ENCODE measurements around the gene SLC7A11.

Gene SLC7A11

DNA sequence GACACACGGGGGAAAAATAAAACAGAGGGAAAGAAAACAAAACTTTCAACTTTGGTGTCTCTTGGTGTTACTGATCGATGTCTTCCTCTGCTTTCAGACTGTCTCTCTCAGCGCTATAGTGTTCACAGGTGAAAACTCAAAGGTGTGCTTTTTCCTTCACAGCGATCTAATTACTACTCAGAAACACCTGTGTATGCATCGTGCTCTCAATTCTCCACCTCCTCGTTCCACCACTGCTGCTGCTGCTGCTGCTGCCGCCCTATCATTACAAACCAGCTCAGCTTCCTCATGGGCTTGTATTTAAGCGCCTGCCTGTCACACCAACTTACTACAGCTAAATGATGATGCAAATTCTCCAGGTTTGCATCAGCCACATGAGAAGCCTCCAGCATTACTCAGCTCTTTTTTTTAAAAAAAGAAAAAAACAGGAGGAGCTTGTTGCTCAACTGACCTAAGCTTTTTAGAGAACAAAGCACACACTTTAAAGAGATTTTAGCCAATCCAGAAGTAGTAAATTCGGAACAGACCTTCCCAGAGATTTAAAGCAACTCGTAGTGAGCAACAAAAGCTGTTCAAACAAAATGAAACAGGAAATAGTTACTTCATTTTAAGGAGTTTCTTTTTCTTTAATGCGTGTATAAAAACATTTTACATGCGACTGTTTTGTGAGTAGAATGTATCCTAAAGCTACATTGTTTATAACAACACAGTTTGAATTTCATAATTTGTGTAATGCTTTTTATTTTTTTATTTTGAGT lies at the start of gene SLC7A11:
TSS of gene SLC7A11 (minus strand) at position 274 of the 758 bp plus-strand sequence. CDS start 280 bp downstream, outside the sequence.
- peak; percentile 97 for DNase-seq (ENCODE audit: low read depth)
- peak within 1 kb of the TSS; percentile 55 for H3K4me3 ChIP-seq (ENCODE audit: low read depth, low read length)
- TF ChIP-seq, protein P1, sequence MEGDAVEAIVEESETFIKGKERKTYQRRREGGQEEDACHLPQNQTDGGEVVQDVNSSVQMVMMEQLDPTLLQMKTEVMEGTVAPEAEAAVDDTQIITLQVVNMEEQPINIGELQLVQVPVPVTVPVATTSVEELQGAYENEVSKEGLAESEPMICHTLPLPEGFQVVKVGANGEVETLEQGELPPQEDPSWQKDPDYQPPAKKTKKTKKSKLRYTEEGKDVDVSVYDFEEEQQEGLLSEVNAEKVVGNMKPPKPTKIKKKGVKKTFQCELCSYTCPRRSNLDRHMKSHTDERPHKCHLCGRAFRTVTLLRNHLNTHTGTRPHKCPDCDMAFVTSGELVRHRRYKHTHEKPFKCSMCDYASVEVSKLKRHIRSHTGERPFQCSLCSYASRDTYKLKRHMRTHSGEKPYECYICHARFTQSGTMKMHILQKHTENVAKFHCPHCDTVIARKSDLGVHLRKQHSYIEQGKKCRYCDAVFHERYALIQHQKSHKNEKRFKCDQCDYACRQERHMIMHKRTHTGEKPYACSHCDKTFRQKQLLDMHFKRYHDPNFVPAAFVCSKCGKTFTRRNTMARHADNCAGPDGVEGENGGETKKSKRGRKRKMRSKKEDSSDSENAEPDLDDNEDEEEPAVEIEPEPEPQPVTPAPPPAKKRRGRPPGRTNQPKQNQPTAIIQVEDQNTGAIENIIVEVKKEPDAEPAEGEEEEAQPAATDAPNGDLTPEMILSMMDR (IDR thresholded peaks at IDR 0.05; ENCODE audit: insufficient read depth, low read depth, low read length, missing control alignments) = no peak

DNA sequence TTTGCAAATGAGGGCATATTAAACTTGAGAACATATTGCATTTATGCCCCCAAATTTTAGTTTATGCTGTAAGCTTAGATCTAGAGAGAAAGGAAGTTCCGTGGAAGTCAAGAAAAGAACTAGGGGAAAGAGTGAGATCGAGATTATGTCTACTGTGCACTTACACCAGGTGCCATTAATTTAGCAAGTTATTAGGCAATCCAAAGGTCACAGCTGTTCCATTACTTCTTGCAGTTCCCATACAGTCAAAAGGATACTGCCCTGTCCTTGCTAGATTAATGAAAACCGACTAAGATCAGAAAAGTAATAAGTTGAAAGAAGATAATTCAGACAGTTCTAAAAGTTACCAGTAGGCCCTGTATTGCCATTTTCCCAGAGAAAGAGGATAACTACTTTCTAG lies 49.3 kb upstream of the SLC7A11 start:
- no peak for DNase-seq (ENCODE audit: low read depth)
- no peak overlapping the region for H3K4me3 ChIP-seq (ENCODE audit: low read depth, low read length)
- TF ChIP-seq, protein P1 (IDR thresholded peaks at IDR 0.05; ENCODE audit: insufficient read depth, low read depth, low read length, missing control alignments) = no peak

DNA sequence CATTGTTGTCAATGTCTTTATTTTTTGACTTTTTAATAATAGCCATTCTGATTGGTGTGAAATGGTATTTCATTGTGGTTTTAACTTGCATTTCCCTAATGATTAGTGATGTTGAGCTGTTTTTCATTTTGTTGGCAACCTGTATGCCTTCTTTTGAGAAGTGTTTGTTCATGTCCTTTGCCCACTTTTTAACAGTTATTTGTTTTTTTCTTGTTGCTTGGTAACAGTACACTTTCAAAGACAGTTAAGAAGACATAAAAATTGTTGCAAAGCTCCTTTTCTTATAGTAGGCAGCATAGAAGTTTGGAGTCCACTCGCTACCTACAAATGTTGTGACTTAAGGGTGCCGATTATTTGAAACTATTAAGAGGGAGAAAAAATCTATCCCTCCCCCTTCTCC lies 48.7 kb upstream of the SLC7A11 start:
- no peak for DNase-seq (ENCODE audit: low read depth)
- H3K4me3 ChIP-seq (ENCODE audit: low read depth, low read length) = no peak overlapping the region
- TF ChIP-seq, protein P1 (IDR thresholded peaks at IDR 0.05; ENCODE audit: insufficient read depth, low read depth, low read length, missing control alignments) = no peak

GRCh38 chr4:138279286-138279685 lies 37.1 kb upstream of the SLC7A11 start:
- no peak for DNase-seq (ENCODE audit: low read depth)
- TF ChIP-seq, protein P1 (IDR thresholded peaks at IDR 0.05; ENCODE audit: insufficient read depth, low read depth, low read length, missing control alignments) = no peak
- no peak overlapping the region for H3K4me3 ChIP-seq (ENCODE audit: low read depth, low read length)

GRCh38 chr4:138277133-138277532 lies 35.0 kb upstream of the SLC7A11 start:
- H3K4me3 ChIP-seq (ENCODE audit: low read depth, low read length) = no peak overlapping the region
- TF ChIP-seq, protein P1 (IDR thresholded peaks at IDR 0.05; ENCODE audit: insufficient read depth, low read depth, low read length, missing control alignments) = no peak
- no peak for DNase-seq (ENCODE audit: low read depth)

GRCh38 chr4:138275963-138276621 lies 33.9 kb upstream of the SLC7A11 start:
- no peak for DNase-seq (ENCODE audit: low read depth)
- no peak overlapping the region for H3K4me3 ChIP-seq (ENCODE audit: low read depth, low read length)
- TF ChIP-seq, protein P1 (IDR thresholded peaks at IDR 0.05; ENCODE audit: insufficient read depth, low read depth, low read length, missing control alignments) = no peak
